Right renal cortex interstitium (tissue), 3 donors: ENCODE results near the gene FOXJ3. TPM values are rescaled to one million over a fixed set of nuclear protein-coding genes. Genes with fewer than 3 reads are reported as not detected.

Source experiments
- DNase-seq, 3 donors: peaks; one replicate each; pipeline ENCODE4 v3.0.0-alpha.2; 2013; ENCODE audit warnings: low read depth in 3 of 3, low spot score in 2 of 3
- polyA plus RNA-seq, 3 donors: library from polyadenylated mRNA; unstranded; fragments of 120-200 nt; gene quantifications; one replicate each; pipeline ENCODE4 v1.2.1, GENCODE V29; 2013; ENCODE audit not compliant: insufficient read length in 3 of 3

The FOXJ3 gene
- polyA plus RNA-seq, 3 donors = 40.0 to 41.4 (median 40.9) TPM

DNA sequence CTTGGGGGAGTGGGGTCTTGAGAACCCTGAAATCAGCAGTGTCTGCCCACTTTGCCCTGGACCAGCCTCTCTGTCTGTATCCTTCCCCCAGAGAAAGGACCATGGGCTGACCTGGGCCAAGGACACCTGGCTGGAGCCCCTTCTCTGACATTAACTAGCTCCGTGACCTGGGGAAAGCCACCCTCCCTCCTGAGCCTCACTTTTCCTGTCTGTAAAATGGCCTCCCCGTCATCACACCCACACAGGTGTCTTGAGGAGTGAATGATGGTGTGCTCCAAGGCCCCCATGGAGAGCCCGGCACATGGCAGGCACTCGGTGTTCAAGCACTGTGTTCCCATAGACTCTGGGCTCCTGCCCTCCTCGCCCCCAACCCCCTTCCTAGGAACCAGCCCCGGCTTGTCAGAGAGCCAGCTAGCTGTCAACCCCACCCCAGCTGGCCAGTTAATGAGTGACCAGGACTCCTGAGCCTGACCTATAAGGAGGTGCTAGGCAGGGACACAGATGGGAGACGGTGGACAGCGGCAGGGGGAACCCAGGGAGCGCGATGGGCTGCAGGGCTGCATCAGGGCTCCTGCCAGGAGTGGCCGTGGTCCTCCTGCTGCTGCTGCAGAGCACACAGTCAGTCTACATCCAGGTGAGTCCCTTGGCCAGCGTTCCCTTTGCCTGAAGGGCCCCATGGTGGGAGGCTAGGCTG lies 182.0 kb downstream of the FOXJ3 start, which contains the start of gene GUCA2B:
Gene GUCA2B, plus strand, starts transcription at position 504 of the 694 bp plus-strand sequence. Its CDS starts 41 bp downstream, at position 545.
- DNase-seq = no peak

DNA sequence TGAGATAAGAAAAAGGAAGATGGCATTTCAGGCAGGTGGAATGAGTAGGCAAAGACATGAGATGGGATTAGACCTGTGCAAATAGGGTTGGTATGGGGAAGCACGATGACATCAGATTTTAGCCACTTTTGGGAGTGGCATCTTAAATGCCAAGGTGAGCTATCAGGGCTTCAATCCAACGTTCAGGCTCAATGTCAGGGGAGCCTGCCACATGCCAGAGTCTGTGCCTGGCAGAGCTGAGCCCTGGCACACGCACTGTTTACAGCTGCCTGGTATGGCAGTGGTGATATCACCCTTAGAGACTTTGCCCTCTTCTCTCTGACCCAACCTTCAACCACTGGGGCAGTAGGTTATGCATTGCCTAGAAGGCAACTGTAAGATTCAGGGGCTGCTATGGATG lies 182.9 kb downstream of the FOXJ3 start:
- DNase-seq = no peak

DNA sequence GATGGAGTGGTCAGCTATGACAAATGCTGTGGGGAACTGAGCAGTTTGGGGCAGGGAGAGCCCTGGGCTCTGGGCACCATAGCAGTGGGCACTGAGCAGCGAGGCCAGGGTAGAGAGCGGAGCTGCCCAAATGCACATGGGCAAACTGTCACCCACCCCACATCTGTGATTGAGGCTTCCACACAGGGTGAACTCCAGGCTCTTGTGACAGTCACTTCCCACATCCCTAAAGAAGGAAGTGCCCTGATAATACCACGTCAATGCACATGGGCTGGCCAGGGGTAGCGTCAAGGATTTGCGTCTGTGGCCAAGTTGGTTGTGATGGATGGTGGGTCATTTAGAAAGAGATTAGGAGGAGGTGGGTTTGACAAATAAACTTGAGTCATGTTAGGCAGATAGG lies 184.4 kb downstream of the FOXJ3 start:
- DNase-seq = no peak

GRCh38 chr1:42148166-42148565 lies 186.9 kb downstream of the FOXJ3 start:
- no peak for DNase-seq

DNA sequence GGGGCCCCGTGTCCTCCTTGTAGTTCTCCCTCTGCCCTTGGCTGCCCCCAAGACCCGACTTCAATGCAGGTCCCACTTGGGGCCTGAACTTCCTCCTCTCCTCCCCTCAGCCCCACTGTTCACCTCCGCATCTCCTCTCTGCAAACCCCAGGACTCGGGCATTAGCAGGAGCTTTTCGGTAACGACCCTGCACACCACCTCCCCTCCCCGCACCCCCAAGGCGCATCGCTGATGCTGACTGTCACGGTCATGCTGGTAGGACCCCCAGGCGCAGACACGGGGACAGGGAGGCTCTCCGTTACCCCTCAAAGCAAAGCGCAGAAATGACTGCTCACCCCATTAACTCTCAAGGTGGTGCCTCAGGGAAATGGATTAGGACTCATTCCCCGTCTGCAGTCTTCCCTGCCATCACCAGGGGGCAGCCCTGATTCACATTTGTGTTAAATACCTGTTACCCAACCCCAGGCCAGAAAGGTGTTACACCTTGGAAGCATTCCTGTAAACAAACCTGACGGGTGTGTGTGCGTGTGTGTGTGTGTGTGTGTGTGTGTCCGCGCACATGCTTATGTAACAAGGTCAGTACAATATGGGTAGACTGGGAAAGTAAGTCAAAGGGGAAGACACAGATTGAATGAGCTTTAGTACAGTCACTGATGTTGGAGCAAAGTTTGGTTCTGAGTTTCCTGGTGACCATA lies 188.3 kb downstream of the FOXJ3 start:
- DNase-seq = peak in 2 of 3 donors; percentile 31 to 55

- DNase-seq = no peak
Measured at GRCh38 chr1:42145764-42146625, 189.0 kb downstream of the FOXJ3 start.

- no peak for DNase-seq
Measured at GRCh38 chr1:42145389-42145716, 189.7 kb downstream of the FOXJ3 start.

- no peak for DNase-seq
Measured at GRCh38 chr1:42144711-42145388, 190.2 kb downstream of the FOXJ3 start.

DNA sequence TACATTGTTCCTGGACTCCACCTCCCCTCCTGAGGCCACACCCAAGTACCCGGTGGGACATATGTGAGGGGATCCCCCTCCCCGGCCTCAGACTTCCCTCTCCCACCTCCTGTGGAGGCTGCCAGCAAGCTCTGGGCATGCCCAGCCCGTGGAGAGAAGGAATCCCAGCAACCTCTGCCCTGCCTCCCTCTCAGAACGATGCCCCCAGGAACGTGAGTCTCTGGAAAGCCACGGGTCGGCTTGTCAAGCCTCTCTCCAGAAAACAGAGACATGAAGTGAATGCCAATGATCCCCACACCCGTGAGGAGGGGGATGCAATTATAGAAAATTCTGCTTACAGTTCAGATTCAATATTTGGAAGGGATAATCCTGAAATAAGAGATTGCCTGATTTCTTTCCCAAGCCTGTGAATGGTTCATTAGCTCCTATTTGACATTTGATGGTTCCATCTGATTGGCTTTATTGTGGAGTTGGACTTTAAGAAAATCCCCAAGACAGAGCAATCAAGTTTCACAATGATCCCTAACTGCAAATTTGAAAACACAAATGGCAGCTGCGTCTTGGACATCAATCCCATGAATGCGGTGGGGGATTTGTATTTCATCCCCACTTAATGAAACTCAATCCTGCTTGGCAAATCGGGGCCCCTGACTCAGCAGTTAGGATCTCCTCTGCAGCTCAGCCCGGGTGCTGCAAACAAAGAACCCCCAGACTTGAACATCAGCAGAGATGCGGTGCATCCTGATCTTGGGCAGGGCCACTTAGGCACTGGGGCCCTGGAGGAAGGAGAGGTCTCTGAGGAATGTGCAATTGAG lies 190.9 kb downstream of the FOXJ3 start:
- no peak for DNase-seq

DNA sequence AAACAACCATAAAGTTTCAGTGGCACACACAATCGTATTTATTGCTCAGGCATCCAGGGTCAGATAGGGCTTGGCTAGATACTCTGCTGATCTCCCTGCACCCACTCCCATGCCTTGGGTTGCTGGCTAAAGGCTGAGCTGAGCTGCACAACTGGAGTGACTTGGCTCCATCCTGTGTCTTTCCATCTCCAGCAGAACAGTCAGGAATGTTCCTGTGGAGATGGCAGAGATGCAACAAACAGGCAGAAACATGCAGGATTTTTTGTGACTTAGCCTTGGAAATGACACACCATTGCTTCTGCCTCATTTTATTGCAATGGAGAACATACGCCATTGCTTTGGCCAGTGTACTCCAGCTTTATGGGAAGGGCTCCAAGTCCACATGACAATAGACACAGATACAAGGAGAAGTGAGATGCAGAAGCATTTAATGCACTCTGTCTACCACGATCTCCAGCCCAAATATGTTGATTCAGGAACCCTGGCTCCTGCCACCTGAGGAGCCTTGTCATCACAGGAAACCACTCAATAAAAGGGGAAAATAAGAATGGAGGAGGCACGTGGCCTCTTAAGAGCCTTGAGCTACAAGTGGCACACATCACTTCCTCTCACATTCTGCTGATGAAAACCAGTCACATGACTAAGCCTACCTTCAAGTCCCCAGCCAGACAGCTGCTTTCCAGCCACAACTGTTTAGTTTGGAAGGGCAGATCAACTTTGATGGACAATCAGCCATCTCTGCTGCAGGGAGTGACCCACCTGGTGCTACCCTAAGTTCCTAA lies 191.9 kb downstream of the FOXJ3 start:
- no peak for DNase-seq

GRCh38 chr1:42141978-42142377 lies 193.1 kb downstream of the FOXJ3 start:
- DNase-seq = no peak

- no peak for DNase-seq
Measured at GRCh38 chr1:42140191-42140590, 194.8 kb downstream of the FOXJ3 start.

GRCh38 chr1:42139444-42139843 lies 195.6 kb downstream of the FOXJ3 start:
- DNase-seq = no peak

GRCh38 chr1:42138586-42138985 lies 196.4 kb downstream of the FOXJ3 start:
- no peak for DNase-seq

DNA sequence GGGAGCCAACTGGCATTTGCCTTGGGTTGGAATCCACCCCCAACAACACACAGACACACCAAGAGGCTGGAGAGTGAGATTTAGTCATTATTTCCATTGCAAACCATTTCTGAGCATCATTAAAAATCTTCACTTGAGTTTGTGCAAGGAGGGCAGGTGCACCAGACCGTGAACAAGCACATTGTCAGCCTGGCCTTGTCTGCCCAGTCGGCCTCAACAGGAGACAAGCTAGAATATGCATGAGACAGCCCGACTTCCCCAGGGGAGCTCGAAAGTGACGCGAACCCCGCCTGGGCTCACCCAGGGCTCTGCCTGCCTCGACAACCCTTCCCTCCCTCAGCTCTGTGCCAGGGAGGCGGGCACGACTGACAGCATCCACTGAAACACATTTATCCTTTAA lies 197.3 kb downstream of the FOXJ3 start:
- DNase-seq = no peak

GRCh38 chr1:42136466-42136865 lies 198.6 kb downstream of the FOXJ3 start:
- no peak for DNase-seq

- no peak for DNase-seq
Measured at GRCh38 chr1:42135426-42135825, 199.6 kb downstream of the FOXJ3 start.

- DNase-seq = no peak
Measured at GRCh38 chr1:42133809-42134526, 201.1 kb downstream of the FOXJ3 start.

GRCh38 chr1:42133390-42133789 lies 201.6 kb downstream of the FOXJ3 start:
- DNase-seq = no peak
